ENCODE results near the gene YEATS4. TPM values are rescaled to one million over a fixed set of nuclear protein-coding genes. Genes with fewer than 3 reads are reported as not detected.

YEATS4 gene
- total RNA-seq, 1 experiment from 2014 or later = 20.9 TPM

GRCh38 chr12:69430942-69431590 is 71.5 kb downstream of the YEATS4 start:
- in situ Hi-C loops (cut with HindIII; ENCODE audit: low pct_unique_long_range_greater_than_20kb, low sequenced_read_pairs) = no loop called here
- intact Hi-C loops (cut with micrococcal nuclease; ENCODE audit: unreplicated experiment) = no loop called here
- no TSS peak for BruUV-seq (replicated peaks)
- ATAC-seq (no peak), DNase-seq (ENCODE audit: low read depth, low spot score) (no peak)
- Histone ChIP-seq H3K27ac (ENCODE audit: low read length) (no peak overlapping the region), H3K4me1 (ENCODE audit: control insufficient read depth, insufficient read depth, low read length) (no peaks in the 10 kb centered on the region), H3K9me3 (ENCODE audit: control insufficient read depth, insufficient read depth, low read depth, low read length) (no peaks in the 10 kb centered on the region), H3K27me3 (ENCODE audit: control insufficient read depth, insufficient read depth, low read length) (no peaks in the 10 kb centered on the region), H3K4me3 (ENCODE audit: low read depth in 2 of 2, low read length in 2 of 2) (no peak overlapping the region), H3K36me3 (ENCODE audit: control insufficient read depth, insufficient read depth, low read length) (no peaks in the 10 kb centered on the region)
- CTCF ChIA-PET = no interaction called here
- POLR2A ChIA-PET = no interaction called here
- TF ChIP-seq POLR2AphosphoS5 (IDR thresholded peaks at IDR 0.05; ENCODE audit: low read depth, low read length) (no peak), TCF7L2 (IDR thresholded peaks at IDR 0.05; ENCODE audit: low read depth, low read length) (no peak)

DNA sequence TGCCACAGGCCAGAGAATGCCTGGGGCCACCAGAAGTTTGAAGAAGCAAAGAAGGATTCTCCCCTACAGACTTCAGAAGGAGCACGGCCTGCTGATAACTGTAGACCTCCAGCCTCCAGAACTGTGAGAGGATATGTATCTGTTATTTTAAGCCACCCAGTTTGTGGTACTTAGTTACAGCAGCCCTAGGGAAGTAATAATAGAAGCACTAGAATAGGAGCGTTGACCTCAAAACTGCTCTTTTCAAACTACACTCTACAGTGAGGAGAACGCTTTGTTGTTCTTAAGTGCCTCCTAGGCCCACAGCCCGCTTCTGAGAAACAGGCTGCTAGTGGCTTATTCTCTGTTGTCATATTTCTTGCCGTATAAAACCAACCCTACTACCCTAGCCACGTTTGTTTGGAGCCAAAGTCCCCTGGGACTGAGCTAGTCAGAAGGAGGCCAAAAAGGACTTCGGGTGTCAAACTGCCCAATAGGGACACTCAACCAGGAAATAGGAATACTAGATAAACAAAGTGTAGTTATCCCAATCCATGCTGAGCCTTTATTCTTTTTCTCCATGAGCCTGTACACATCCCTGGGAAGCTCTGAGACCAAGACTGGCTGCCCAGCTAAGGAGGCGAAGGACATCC is 72.2 kb downstream of the YEATS4 start:
- H3K27ac ChIP-seq (ENCODE audit: low read length) = no peak overlapping the region
- POLR2A ChIA-PET = no interaction called here
- H3K36me3 ChIP-seq (ENCODE audit: control insufficient read depth, insufficient read depth, low read length) = no peaks in the 10 kb centered on the region
- H3K4me1 ChIP-seq (ENCODE audit: control insufficient read depth, insufficient read depth, low read length) = no peaks in the 10 kb centered on the region
- CTCF ChIA-PET = no interaction called here
- in situ Hi-C loops (cut with HindIII; ENCODE audit: low pct_unique_long_range_greater_than_20kb, low sequenced_read_pairs) (no loop called here), intact Hi-C loops (cut with micrococcal nuclease; ENCODE audit: unreplicated experiment) (no loop called here)
- H3K27me3 ChIP-seq (ENCODE audit: control insufficient read depth, insufficient read depth, low read length) = no peaks in the 10 kb centered on the region
- no peak for ATAC-seq
- DNase-seq (ENCODE audit: low read depth, low spot score) = no peak
- no TSS peak for BruUV-seq (replicated peaks)
- TF ChIP-seq TCF7L2 (IDR thresholded peaks at IDR 0.05; ENCODE audit: low read depth, low read length) (no peak), REST (IDR thresholded peaks at IDR 0.05; ENCODE audit: insufficient read depth in 1 of 2, low read depth in 2 of 2, low read length in 1 of 2) (no peak), POLR2AphosphoS5 (IDR thresholded peaks at IDR 0.05; ENCODE audit: low read depth, low read length) (no peak), SIN3A (IDR thresholded peaks at IDR 0.05; ENCODE audit: borderline replicate concordance, insufficient read depth, low read depth, low read length) (no peak)
- TF ChIP-seq, protein P1, sequence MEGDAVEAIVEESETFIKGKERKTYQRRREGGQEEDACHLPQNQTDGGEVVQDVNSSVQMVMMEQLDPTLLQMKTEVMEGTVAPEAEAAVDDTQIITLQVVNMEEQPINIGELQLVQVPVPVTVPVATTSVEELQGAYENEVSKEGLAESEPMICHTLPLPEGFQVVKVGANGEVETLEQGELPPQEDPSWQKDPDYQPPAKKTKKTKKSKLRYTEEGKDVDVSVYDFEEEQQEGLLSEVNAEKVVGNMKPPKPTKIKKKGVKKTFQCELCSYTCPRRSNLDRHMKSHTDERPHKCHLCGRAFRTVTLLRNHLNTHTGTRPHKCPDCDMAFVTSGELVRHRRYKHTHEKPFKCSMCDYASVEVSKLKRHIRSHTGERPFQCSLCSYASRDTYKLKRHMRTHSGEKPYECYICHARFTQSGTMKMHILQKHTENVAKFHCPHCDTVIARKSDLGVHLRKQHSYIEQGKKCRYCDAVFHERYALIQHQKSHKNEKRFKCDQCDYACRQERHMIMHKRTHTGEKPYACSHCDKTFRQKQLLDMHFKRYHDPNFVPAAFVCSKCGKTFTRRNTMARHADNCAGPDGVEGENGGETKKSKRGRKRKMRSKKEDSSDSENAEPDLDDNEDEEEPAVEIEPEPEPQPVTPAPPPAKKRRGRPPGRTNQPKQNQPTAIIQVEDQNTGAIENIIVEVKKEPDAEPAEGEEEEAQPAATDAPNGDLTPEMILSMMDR (IDR thresholded peaks at IDR 0.05) = no peak
- no peaks in the 10 kb centered on the region for H3K9me3 ChIP-seq (ENCODE audit: control insufficient read depth, insufficient read depth, low read depth, low read length)
- no peak overlapping the region for H3K4me3 ChIP-seq (ENCODE audit: low read depth in 2 of 2, low read length in 2 of 2)

- DNase-seq (ENCODE audit: low read depth, low spot score) (no peak), ATAC-seq (no peak)
- ChIA-PET CTCF (no interaction called here), POLR2A (no interaction called here)
- Histone ChIP-seq H3K27ac (ENCODE audit: low read length) (no peak overlapping the region), H3K27me3 (ENCODE audit: control insufficient read depth, insufficient read depth, low read length) (no peaks in the 10 kb centered on the region), H3K9me3 (ENCODE audit: control insufficient read depth, insufficient read depth, low read depth, low read length) (no peaks in the 10 kb centered on the region), H3K4me1 (ENCODE audit: control insufficient read depth, insufficient read depth, low read length) (no peaks in the 10 kb centered on the region), H3K36me3 (ENCODE audit: control insufficient read depth, insufficient read depth, low read length) (no peaks in the 10 kb centered on the region), H3K4me3 (ENCODE audit: low read depth in 2 of 2, low read length in 2 of 2) (no peak overlapping the region)
- TF ChIP-seq TCF7L2 (IDR thresholded peaks at IDR 0.05; ENCODE audit: low read depth, low read length) = no peak
- TF ChIP-seq POLR2AphosphoS5 (IDR thresholded peaks at IDR 0.05; ENCODE audit: low read depth, low read length) = no peak
- no peak for TF ChIP-seq REST (IDR thresholded peaks at IDR 0.05; ENCODE audit: insufficient read depth in 1 of 2, low read depth in 2 of 2, low read length in 1 of 2)
- TF ChIP-seq SIN3A (IDR thresholded peaks at IDR 0.05; ENCODE audit: borderline replicate concordance, insufficient read depth, low read depth, low read length) = no peak
- TF ChIP-seq, protein P1 (IDR thresholded peaks at IDR 0.05) = no peak
- intact Hi-C loops (cut with micrococcal nuclease; ENCODE audit: unreplicated experiment) = no loop called here
- no TSS peak for BruUV-seq (replicated peaks)
- in situ Hi-C loops (cut with HindIII; ENCODE audit: low pct_unique_long_range_greater_than_20kb, low sequenced_read_pairs) = no loop called here
Measured at GRCh38 chr12:69433653-69434052, 74.1 kb downstream of the YEATS4 start.

All from Panc1 (cell line).